ENCODE measurements around the gene AP4B1.
"Not testable (repeated sequence)": the region's sequence is repeated elsewhere in the genome, so short reads cannot be mapped to it uniquely, and the experiment has no call there.

Gene AP4B1

GRCh38 chr1:113857776-113858175 is 46.8 kb downstream of the AP4B1 start:
- no peak for DNase-seq (ENCODE audit: low read depth)
- no peak overlapping the region for H3K4me3 ChIP-seq (ENCODE audit: low read length)
- TF ChIP-seq CTCF (conservative IDR thresholded peaks at IDR 0.05; ENCODE audit: low read length) = no peak

GRCh38 chr1:113856401-113856790 is 48.2 kb downstream of the AP4B1 start:
- DNase-seq (ENCODE audit: low read depth) = no peak
- H3K4me3 ChIP-seq (ENCODE audit: low read length) = no peak overlapping the region
- no peak for TF ChIP-seq CTCF (conservative IDR thresholded peaks at IDR 0.05; ENCODE audit: low read length)

- no peak overlapping the region for H3K4me3 ChIP-seq (ENCODE audit: low read length)
- no peak for TF ChIP-seq CTCF (conservative IDR thresholded peaks at IDR 0.05; ENCODE audit: low read length)
- peak; percentile 33 for DNase-seq (ENCODE audit: low read depth)
Measured at GRCh38 chr1:113855630-113856400, 48.8 kb downstream of the AP4B1 start.

GRCh38 chr1:113854234-113854633 is 50.4 kb downstream of the AP4B1 start:
- no peak overlapping the region for H3K4me3 ChIP-seq (ENCODE audit: low read length)
- DNase-seq (ENCODE audit: low read depth) = no peak
- no peak for TF ChIP-seq CTCF (conservative IDR thresholded peaks at IDR 0.05; ENCODE audit: low read length)

GRCh38 chr1:113852694-113853093 is 51.9 kb downstream of the AP4B1 start:
- DNase-seq (ENCODE audit: low read depth) = peak; percentile 37
- not testable (repeated sequence) for H3K4me3 ChIP-seq (ENCODE audit: low read length)

- H3K4me3 ChIP-seq (ENCODE audit: low read length) = no peak overlapping the region
- TF ChIP-seq CTCF (conservative IDR thresholded peaks at IDR 0.05; ENCODE audit: low read length) = no peak
- no peak for DNase-seq (ENCODE audit: low read depth)
Measured at GRCh38 chr1:113850127-113850796, 54.3 kb downstream of the AP4B1 start.

- peak; percentile 53 for DNase-seq (ENCODE audit: low read depth)
- no peak overlapping the region for H3K4me3 ChIP-seq (ENCODE audit: low read length)
- no peak for TF ChIP-seq CTCF (conservative IDR thresholded peaks at IDR 0.05; ENCODE audit: low read length)
Measured at GRCh38 chr1:113849072-113849471, 55.5 kb downstream of the AP4B1 start.
